ENCODE measurements around the gene BTBD1.

Gene BTBD1

GRCh38 chr15:83066734-83067637, at the start of gene BTBD1:
Gene BTBD1 (minus strand): TSS chr15:83067252. CDS start chr15:83067151, 101 bp downstream.
- peak; percentile 71 for DNase-seq (ENCODE audit: low read depth)

DNA sequence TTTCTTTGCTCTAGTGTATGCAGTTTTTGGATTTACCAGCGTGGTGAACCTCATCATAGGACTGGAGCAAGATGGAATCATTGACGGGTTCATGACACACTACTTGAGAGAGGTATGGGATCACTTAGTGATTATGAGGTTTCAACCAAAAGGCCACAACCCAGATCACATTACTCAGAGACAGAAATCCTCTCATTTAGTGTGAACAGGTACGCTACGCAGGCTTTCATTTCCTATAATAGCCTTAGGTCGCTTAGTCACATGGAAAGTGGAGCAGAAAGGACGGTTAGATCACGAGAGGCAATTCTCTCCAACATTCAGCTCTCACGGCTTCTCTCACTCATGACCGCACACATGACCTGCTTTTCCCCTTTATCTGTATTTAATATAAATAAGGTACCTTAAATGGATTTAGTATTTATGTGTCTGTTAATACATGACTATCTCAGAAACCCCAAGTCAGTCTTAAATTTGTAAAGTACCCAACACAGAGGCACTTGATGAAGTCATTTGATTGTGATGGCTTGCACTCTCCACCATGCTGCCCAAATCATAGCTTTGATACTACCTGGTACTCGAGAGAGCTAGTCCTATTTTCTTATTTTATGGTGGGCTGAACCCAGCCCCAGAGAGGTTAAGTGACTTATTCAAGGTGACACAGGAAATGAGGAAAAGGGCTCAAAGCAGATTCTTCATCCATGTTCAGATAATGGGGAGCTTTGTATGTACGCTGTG, 48.9 kb upstream of the BTBD1 start:
- DNase-seq (ENCODE audit: low read depth), result no peak

DNA sequence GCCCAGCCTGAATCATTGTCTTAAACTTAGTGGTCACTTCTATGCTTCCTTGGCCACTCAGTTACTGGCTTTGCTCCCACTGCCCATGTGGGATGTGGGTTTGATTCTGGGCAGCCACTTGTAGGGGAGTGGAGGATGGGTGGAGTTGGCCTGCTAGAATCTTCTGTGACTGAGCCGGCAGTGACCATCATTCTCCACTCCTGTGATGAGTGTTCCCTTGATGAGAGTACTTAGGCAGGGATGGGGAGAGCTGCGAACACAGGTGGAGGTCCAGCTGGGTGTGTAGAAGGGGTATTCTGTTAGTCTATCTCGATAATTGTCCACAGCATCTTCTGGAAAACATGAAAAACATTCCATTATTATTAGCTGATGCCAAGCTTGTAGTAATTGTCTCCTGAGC, 48.4 kb upstream of the BTBD1 start:
- no peak for DNase-seq (ENCODE audit: low read depth)

DNA sequence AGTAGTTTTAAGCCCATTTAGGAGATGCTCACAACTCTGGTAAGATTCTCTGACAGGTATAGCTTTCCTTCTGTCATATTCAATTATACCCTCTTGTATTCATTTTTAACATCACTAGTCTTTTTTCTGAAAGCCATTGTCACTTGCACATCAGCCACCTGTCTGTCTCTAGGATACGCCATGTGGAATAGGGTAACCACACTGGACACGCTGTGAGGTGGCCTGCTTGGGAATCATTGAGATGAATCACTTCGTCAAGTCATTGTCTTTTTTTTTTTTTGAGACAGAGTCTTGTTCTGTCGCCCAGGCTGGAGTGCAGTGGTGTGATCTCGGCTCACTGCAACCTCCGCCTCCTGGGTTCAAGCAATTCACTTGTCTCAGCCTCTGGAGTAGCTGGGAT, 47.8 kb upstream of the BTBD1 start:
- DNase-seq (ENCODE audit: low read depth), result no peak

DNA sequence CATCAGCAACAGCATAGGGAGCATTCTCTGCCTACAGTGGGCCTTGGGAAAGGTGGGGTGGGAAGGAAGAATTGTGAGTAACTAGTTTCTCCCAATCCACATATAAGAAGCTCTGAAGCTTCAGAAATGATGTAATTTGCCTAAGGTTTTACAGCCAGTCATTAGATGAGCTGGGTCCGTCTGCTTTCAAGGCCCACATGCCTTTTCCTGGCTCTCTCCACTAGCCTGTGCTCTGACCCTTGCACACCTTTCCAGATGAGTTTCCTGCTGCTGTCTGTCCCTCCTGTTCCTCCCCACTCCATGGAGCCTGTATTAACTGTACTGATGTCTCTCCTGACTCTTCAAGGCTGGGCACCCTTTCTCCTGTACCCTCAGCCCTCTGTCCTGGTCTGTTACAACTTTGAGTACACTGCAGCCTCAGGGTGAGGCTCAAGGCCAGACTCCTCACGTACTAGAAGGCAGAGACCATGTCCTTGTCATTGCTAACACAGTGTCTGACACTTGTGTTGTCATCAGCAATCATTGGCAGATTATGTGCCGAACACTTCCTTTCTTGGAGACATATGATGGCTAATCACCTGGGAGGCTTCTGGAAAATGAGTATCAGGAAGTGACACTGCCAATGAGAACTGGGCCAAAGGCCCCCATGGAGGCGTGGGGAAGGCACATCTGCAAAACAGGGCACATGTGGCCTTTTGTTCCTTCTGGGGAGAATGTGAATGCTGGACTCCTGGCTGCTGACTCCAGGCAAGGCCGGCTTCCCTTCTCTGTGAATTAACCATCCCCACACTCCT, 47.0 kb upstream of the BTBD1 start:
- DNase-seq (ENCODE audit: low read depth), result no peak

GRCh38 chr15:83112956-83113299, 45.9 kb upstream of the BTBD1 start:
- DNase-seq (ENCODE audit: low read depth), result no peak

- no peak for DNase-seq (ENCODE audit: low read depth)
Observed at GRCh38 chr15:83112233-83112955, 45.3 kb upstream of the BTBD1 start.

DNA sequence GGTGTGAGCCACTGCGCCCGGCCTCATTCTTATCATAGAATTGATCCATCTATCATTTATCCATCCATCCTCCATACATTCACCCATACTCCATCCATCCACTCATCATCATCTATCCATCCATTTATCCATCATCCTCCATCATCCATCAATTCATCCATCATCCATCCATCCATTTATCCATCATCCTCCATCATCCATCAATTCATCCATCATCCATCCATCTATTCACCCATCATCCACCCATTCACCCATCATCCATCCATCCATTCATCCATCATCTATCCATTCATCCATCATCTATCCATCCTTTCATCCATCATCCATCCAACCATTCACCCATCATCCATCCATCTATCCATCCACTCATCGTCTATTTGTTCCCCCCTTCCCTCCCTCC, 44.1 kb upstream of the BTBD1 start:
- no peak for DNase-seq (ENCODE audit: low read depth)

DNA sequence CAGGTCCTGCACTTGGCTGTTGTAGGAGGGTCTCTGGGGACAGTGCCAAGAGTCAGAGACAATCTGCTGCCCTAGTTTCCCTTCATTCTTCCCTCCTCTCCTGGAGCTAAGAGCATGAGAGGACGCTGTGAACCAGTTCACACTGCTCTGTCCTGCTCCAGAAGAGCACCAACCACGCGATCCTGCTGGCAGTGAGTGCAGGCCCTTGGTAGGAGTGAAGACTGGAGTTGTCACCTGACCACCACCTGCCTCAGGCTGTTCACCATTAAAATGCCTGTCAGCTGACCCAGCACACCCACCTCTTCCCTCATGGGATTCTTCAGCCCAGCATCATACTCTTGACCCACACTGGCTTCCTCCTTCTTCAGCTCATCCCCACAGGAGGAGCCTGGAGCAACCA, 43.3 kb upstream of the BTBD1 start:
- no peak for DNase-seq (ENCODE audit: low read depth)

- DNase-seq (ENCODE audit: low read depth), result no peak
Observed at GRCh38 chr15:83109532-83109931, 42.5 kb upstream of the BTBD1 start.

DNA sequence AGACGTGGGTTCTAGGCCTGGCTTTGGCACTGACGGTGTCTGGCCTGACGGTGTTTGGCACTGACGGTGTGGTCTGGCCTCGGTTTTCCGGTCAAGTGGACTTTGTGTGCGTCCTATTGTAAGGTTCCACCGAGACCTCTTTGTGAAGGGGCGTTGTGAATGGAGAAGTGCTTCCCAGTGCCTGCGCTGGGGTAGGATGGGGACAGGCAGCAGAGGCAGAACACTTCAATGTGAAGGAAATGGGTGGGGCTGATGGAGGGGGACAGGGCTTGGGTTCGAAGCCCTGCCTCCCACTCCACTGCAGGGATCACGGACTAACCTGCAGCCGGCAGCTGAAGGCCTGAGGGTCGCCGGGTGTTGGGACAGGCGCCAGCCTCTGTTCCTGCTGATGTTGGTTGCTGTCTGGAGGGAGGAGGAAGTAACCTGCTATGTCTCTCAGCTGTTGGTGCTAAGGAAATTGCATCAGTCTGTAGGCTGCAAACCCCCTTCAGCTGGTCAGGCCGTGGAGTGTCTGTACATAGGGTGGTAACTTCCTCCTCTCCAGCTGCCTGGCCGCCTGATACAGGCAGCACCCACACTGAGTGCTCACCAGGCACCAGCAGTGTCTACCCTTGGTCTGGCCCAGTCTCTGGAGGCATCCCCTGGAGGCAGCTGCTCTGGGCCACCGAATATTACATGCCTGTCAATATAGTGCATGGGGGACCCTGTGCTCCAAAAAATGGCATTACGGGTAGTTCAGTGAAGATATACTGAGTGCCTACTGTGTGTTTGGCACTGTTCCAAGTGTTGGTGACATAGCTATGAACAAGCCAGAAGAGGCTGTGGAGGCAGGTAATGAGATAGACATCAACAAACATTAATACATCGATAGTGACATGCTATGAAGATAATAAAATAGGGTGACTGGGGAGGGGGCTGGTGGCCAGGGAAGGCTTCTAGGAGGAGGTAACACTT, 41.5 kb upstream of the BTBD1 start:
- peak; percentile 2 for DNase-seq (ENCODE audit: low read depth)

GRCh38 chr15:83107841-83108181, 40.8 kb upstream of the BTBD1 start:
- no peak for DNase-seq (ENCODE audit: low read depth)

- no peak for DNase-seq (ENCODE audit: low read depth)
Observed at GRCh38 chr15:83106994-83107840, 40.2 kb upstream of the BTBD1 start, which contains the start of gene TM6SF1. Gene TM6SF1 (plus strand): TSS chr15:83107645. CDS start chr15:83107681, 36 bp downstream.

GRCh38 chr15:83105440-83105839, 38.4 kb upstream of the BTBD1 start:
- no peak for DNase-seq (ENCODE audit: low read depth)

DNA sequence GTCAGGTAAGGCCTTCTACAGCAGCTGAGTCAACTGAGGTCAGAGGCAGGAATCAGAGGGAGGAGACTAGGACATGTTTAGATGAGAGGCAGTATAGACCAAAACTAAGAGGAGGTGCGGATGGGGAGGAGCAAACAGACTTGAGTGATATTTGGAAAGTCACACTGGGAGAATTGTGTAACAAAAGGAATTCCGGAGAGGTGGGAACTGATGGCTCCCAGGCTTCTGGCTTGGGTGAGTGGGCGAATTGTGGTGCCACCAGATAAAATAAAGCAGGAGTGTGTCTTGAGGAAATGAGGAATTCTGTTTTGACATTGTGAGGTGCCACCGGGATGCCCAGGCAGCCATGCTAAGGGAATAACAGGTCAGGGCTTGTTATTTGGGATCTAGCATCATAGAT, 37.1 kb upstream of the BTBD1 start:
- no peak for DNase-seq (ENCODE audit: low read depth)

GRCh38 chr15:83102346-83102745, 35.3 kb upstream of the BTBD1 start:
- no peak for DNase-seq (ENCODE audit: low read depth)

GRCh38 chr15:83100097-83100646, 33.1 kb upstream of the BTBD1 start:
- DNase-seq (ENCODE audit: low read depth), result no peak

DNA sequence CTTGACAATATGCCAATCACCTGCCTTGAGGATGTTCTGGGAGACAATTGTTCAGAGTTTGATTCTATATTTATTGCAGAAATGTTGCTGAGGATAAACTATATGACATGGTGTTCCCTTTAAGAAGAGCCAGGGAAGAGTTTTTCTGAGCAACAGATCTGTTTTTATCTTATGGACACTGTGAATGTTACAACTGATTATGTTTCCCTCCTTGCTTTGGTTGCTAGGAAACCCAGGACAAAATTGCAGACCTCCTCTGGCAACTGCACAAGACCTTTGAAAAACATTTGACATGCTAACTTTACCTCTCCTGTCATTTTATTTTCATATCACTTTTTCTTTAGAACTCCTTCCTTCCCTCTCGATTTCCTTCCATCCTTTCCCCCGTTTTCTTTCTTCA, 32.2 kb upstream of the BTBD1 start:
- DNase-seq (ENCODE audit: low read depth), result no peak

DNA sequence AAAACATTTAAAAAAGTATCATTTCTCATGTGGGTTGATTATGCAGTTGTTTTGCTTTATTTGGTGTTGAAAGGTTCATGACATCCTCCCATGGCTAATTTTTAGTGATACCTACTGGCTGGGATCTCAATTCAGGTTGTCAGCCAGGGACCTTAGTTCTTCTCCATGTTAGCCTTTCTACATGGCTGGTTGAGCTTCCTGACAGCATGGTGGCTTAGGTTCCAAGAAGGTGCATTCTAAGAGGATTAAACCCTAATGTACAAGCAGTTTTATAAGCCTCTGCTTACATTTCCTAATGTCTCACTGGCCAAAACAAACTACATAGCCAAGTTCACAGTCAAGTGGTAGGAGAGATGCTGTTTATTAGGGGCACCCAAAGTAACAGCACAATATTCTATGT, 31.0 kb upstream of the BTBD1 start:
- no peak for DNase-seq (ENCODE audit: low read depth)

DNA sequence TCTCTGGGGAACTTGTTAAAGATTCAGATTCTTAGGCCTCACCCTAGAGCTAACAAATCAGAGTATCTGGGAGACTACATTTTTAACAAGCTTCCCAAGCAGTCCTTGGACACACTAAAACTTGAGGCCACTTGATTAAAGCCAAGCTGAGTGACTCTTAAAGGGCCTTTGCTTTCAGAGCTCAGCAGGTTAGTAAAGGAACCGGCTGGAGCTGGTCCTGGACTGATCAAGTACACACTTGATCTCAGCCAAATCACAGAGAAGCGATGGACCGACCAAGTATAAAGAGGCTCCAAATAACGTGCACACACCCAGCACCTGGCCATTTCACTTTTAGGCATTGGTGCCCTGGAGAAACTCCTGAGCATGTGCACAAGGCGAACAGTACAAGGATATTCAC, 27.5 kb upstream of the BTBD1 start:
- no peak for DNase-seq (ENCODE audit: low read depth)

Data from activated gamma-delta T cell treated with anti-CD3 and anti-CD28 coated beads, Interleukin-2, amount 50 U/mL, for 16 hours (primary cell).